KMS-11 (cell line): Measurements from ENCODE around the gene JPH4.

Source experiments
- H2AFZ ChIP-seq: fragments of 200-600 bp; sonication (generic); 2 replicates; pipeline ENCODE4 v1.6.1; 2016; ENCODE audit warnings: antibody characterized with exemption, mixed run types, low read depth
- H3K27ac ChIP-seq: fragments of 200-600 bp; sonication (generic); 2 replicates; pipeline ENCODE4 v1.6.1; 2016; ENCODE audit warnings: mild to moderate bottlenecking, mixed run types
- H3K27me3 ChIP-seq: fragments of 200-600 bp; sonication (generic); 2 replicates; pipeline ENCODE4 v1.6.1; 2017; ENCODE audit warnings: mild to moderate bottlenecking, low read depth, mixed run types, moderate library complexity; ENCODE audit not compliant: insufficient read depth
- H3K36me3 ChIP-seq: fragments of 200-600 bp; sonication (generic); 2 replicates; pipeline ENCODE4 v1.6.1; 2017; ENCODE audit warnings: mild to moderate bottlenecking, mixed run types; ENCODE audit not compliant: insufficient read depth
- H3K4me1 ChIP-seq: fragments of 200-600 bp; sonication (generic); 2 replicates; pipeline ENCODE4 v1.6.1; 2016; ENCODE audit warnings: mild to moderate bottlenecking, low read depth, mixed run types; ENCODE audit not compliant: poor library complexity, severe bottlenecking
- H3K4me2 ChIP-seq: fragments of 200-600 bp; sonication (generic); 2 replicates; pipeline ENCODE4 v1.7.0; 2016; ENCODE audit warnings: mild to moderate bottlenecking, mixed run types
- H3K4me3 ChIP-seq: fragments of 200-600 bp; sonication (generic); IDR thresholded peaks from 2 replicates; pipeline ENCODE4 v1.6.1; 2017; ENCODE audit warnings: low read depth, low read length, mixed read lengths; ENCODE audit not compliant: insufficient read depth
- H3K79me2 ChIP-seq: fragments of 200-600 bp; sonication (generic); 2 replicates; pipeline ENCODE4 v1.6.1; 2016; ENCODE audit warnings: low read depth, mixed run types; ENCODE audit not compliant: insufficient read depth
- H3K9ac ChIP-seq: fragments of 200-600 bp; sonication (generic); 2 replicates; pipeline ENCODE4 v1.6.1; 2016; ENCODE audit warnings: mild to moderate bottlenecking, mixed run types
- H4K20me1 ChIP-seq: fragments of 200-600 bp; sonication (generic); 2 replicates; pipeline ENCODE4 v1.6.1; 2016; ENCODE audit warnings: mild to moderate bottlenecking, mixed run types; ENCODE audit not compliant: insufficient read depth
- CTCF ChIP-seq: fragments of 200-600 bp; sonication (generic); conservative IDR thresholded peaks from 2 replicates; pipeline ENCODE4 v1.6.1; 2017; ENCODE audit warnings: low read depth, mild to moderate bottlenecking, antibody characterized with exemption, low read length, moderate library complexity, mixed read lengths

JPH4 gene

GRCh38 chr14:23579739-23580138 is 1.1 kb upstream of the JPH4 start:
- no peaks in the 10 kb centered on the region for H3K27me3 ChIP-seq
- H3K9ac ChIP-seq, result no peak overlapping the region
- H3K79me2 ChIP-seq, result no peaks in the 10 kb centered on the region
- no peak overlapping the region for H3K4me3 ChIP-seq
- no peak overlapping the region for H3K27ac ChIP-seq
- H3K36me3 ChIP-seq, result no peaks in the 10 kb centered on the region
- H2AFZ ChIP-seq, result no peak overlapping the region
- no peak for TF ChIP-seq CTCF
- H3K4me1 ChIP-seq, result no peaks in the 10 kb centered on the region
- no peaks in the 10 kb centered on the region for H4K20me1 ChIP-seq
- no peak overlapping the region for H3K4me2 ChIP-seq

- Histone ChIP-seq H3K9ac (no peak overlapping the region), H3K4me2 (no peak overlapping the region), H3K36me3 (no peaks in the 10 kb centered on the region), H3K4me1 (no peaks in the 10 kb centered on the region), H3K79me2 (no peaks in the 10 kb centered on the region), H4K20me1 (no peaks in the 10 kb centered on the region), H3K27me3 (no peaks in the 10 kb centered on the region), H3K27ac (no peak overlapping the region), H3K4me3 (no peak overlapping the region), H2AFZ (no peak overlapping the region)
- no peak for TF ChIP-seq CTCF
Observed at GRCh38 chr14:23579311-23579630, 681 bp upstream of the JPH4 start.

GRCh38 chr14:23577710-23578392 is 739 bp downstream of the JPH4 start:
- Histone ChIP-seq H4K20me1 (no peaks in the 10 kb centered on the region), H2AFZ (no peak overlapping the region), H3K9ac (no peak overlapping the region), H3K4me3 (no peak overlapping the region), H3K27ac (no peak overlapping the region), H3K4me2 (no peak overlapping the region), H3K4me1 (no peaks in the 10 kb centered on the region), H3K27me3 (no peaks in the 10 kb centered on the region), H3K79me2 (no peaks in the 10 kb centered on the region), H3K36me3 (no peaks in the 10 kb centered on the region)
- no peak for TF ChIP-seq CTCF

- TF ChIP-seq CTCF, result no peak
- Histone ChIP-seq H3K79me2 (no peaks in the 10 kb centered on the region), H3K27ac (no peak overlapping the region), H3K4me3 (no peak overlapping the region), H3K36me3 (no peaks in the 10 kb centered on the region), H3K4me2 (no peak overlapping the region), H3K4me1 (no peaks in the 10 kb centered on the region), H3K27me3 (no peaks in the 10 kb centered on the region), H3K9ac (no peak overlapping the region), H4K20me1 (no peaks in the 10 kb centered on the region), H2AFZ (no peak overlapping the region)
Observed at GRCh38 chr14:23577004-23577681, 1.4 kb downstream of the JPH4 start.
